SU-DHL-6 (cell line): ENCODE results near the gene HERC4.

ENCODE experiments used
- CTCF ChIP-seq: fragments of 200-600 bp; sonication (generic); IDR thresholded peaks from one replicate; pipeline ENCODE4 v1.5.1; 2017; ENCODE audit warnings: antibody characterized with exemption, mild to moderate bottlenecking, low read length, moderate library complexity; ENCODE audit not compliant: insufficient read depth, poor library complexity, severe bottlenecking
- EZH2phosphoT487 ChIP-seq: fragments of 200-600 bp; sonication (generic), shearing (Covaris generic); conservative IDR thresholded peaks from 2 replicates; pipeline ENCODE4 v1.6.1; 2018; ENCODE audit warnings: mild to moderate bottlenecking, antibody characterized with exemption, low read length, moderate library complexity, mixed read lengths

DNA sequence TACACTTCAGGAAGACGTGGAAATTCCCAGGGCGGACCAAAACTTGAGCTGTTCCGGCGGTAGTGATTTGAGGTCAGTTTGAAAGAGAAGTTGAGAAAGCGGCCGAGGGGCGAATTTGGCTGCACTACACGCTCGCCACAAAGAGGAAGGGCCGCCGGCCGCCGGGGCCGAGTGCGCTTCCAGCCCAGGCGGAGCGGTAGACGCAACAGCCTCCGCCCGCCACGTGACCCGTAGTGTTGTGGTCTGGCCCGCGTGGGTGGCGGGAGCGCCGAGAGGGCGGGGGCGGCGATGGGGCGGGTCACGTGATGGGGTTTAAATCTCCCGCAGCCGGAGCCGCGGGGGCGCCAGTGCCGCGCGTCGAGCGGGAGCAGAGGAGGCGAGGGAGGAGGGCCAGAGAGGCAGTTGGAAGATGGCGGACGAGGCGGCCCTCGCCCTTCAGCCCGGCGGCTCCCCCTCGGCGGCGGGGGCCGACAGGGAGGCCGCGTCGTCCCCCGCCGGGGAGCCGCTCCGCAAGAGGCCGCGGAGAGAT lies 190.7 kb downstream of the HERC4 start, which contains the start of gene SIRT1:
- no peak for TF ChIP-seq CTCF
- TF ChIP-seq EZH2phosphoT487, result no peak
